Progenitor cell of endocrine pancreas (in vitro differentiated cells): ENCODE results near the gene GALNTL6. TPM values are rescaled to one million over a fixed set of nuclear protein-coding genes. Genes with fewer than 3 reads are reported as not detected.

ENCODE experiments used
- DNase-seq: peaks from one replicate; pipeline ENCODE4 v3.0.0; 2021; ENCODE audit warnings: low spot score; ENCODE audit not compliant: unreplicated experiment
- H3K27ac Mint-ChIP-seq: 2 replicates; pipeline ENCODE4 v1.8.0; 2021; ENCODE audit warnings: mild to moderate bottlenecking, moderate library complexity, mixed read lengths
- H3K27me3 Mint-ChIP-seq: 2 replicates; pipeline ENCODE4 v1.8.0; 2021; ENCODE audit warnings: mixed read lengths
- H3K36me3 Mint-ChIP-seq: 2 replicates; pipeline ENCODE4 v1.8.0; 2022; ENCODE audit warnings: mixed read lengths; ENCODE audit not compliant: insufficient read depth
- H3K4me1 Mint-ChIP-seq: 2 replicates; pipeline ENCODE4 v1.8.0; 2021; ENCODE audit warnings: low read depth, mixed read lengths
- H3K4me3 Mint-ChIP-seq: 2 replicates; pipeline ENCODE4 v1.8.0; 2021; ENCODE audit warnings: low read depth, mild to moderate bottlenecking, moderate library complexity, mixed read lengths
- H3K9me3 Mint-ChIP-seq: 2 replicates; pipeline ENCODE4 v1.8.0; 2021; ENCODE audit warnings: low read depth, mixed read lengths
- total RNA-seq: library from RNA; stranded (reverse); gene quantifications from 2 replicates; pipeline ENCODE4 v1.2.1, GENCODE V29; 2021
- TF ChIP-seq, protein P1 (sequence below): fragments of 200-600 bp; sonication (generic); IDR thresholded peaks from one replicate; pipeline ENCODE4 v1.5.0; 2021; ENCODE audit warnings: antibody characterized with exemption, mild to moderate bottlenecking; ENCODE audit not compliant: unreplicated experiment

The GALNTL6 gene
- total RNA-seq, 1 donor from 2014 or later, result 0.14 TPM

DNA sequence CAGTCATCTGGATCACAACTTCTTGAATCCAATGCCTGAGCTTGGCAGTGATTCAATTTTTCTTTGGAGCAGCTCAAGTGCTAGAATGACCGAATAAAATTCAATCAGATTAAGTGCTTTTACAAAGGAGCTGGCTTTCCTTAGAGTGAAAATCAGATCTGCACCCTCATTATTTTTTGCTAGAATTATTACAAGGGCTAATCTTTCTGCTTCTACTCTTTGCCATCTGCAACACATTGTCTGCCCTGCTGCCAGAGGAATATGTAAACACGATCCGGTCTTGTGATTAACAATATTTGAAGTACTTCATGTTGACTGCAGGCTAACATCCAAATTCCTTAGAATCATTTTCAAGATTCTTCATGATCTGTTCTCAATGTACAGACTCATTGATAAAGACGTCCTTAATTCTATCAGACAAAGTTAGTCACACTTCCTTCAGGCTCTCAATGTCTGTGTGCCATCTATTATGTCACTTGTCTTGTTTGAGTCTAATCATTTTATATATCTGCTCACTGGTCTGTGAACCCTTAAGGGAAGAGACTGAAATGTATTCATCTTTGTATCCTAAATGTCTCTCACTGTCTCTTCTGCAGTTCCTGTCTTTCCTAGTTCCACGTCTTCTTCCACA lies 531.2 kb downstream of the GALNTL6 start:
- no peak overlapping the region for H3K4me3 Mint-ChIP-seq
- no peak overlapping the region for H3K27ac Mint-ChIP-seq
- peaks cover 3% of the 10 kb centered on the region for H3K9me3 Mint-ChIP-seq
- TF ChIP-seq, protein P1, sequence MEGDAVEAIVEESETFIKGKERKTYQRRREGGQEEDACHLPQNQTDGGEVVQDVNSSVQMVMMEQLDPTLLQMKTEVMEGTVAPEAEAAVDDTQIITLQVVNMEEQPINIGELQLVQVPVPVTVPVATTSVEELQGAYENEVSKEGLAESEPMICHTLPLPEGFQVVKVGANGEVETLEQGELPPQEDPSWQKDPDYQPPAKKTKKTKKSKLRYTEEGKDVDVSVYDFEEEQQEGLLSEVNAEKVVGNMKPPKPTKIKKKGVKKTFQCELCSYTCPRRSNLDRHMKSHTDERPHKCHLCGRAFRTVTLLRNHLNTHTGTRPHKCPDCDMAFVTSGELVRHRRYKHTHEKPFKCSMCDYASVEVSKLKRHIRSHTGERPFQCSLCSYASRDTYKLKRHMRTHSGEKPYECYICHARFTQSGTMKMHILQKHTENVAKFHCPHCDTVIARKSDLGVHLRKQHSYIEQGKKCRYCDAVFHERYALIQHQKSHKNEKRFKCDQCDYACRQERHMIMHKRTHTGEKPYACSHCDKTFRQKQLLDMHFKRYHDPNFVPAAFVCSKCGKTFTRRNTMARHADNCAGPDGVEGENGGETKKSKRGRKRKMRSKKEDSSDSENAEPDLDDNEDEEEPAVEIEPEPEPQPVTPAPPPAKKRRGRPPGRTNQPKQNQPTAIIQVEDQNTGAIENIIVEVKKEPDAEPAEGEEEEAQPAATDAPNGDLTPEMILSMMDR, result no peak
- no peaks in the 10 kb centered on the region for H3K36me3 Mint-ChIP-seq
- no peaks in the 10 kb centered on the region for H3K27me3 Mint-ChIP-seq
- H3K4me1 Mint-ChIP-seq, result no peaks in the 10 kb centered on the region
- no peak for DNase-seq

DNA sequence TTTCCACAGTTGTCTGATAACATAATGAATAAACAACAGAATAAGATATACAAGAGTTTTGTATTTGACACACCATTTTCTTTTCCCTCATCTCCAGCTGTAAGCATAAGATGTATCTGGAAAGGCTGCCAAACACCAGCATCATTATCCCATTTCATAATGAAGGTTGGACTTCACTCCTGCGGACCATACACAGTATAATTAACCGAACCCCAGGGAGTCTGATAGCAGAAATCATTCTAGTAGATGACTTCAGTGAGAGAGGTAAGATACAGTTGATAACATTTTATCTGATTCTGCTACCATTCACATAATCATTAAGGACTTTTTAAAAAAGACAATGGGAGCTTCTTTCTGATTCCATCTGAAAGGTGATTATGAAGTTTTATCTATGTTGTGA lies 535.2 kb downstream of the GALNTL6 start:
- Mint-ChIP-seq H3K4me1 (no peaks in the 10 kb centered on the region), H3K27me3 (no peaks in the 10 kb centered on the region), H3K27ac (no peak overlapping the region), H3K9me3 (no peaks in the 10 kb centered on the region), H3K36me3 (no peaks in the 10 kb centered on the region), H3K4me3 (no peak overlapping the region)
- no peak for DNase-seq
- TF ChIP-seq, protein P1, result no peak

DNA sequence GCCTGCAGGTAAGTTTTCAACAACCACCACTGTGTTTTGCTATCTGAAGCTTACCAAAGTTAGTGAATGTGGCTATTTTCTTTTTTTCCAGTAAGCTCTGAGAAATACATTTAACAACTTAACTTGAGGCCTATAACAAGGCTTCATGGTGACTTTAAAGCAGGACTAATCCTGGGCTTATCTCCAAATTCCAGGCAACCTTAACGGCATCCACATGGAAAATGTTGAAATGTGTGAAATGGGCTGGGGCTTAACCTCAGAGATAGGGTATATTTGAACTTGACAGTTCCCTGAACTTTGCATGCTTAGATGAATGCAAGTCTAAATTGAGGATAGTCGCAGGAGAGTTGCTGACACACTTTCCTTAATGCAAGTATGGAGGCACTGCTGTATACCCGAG lies 539.2 kb downstream of the GALNTL6 start:
- H3K4me1 Mint-ChIP-seq, result no peaks in the 10 kb centered on the region
- H3K27ac Mint-ChIP-seq, result no peak overlapping the region
- H3K36me3 Mint-ChIP-seq, result no peaks in the 10 kb centered on the region
- no peak for DNase-seq
- H3K27me3 Mint-ChIP-seq, result no peaks in the 10 kb centered on the region
- TF ChIP-seq, protein P1, result no peak
- H3K4me3 Mint-ChIP-seq, result no peak overlapping the region
- H3K9me3 Mint-ChIP-seq, result no peaks in the 10 kb centered on the region

DNA sequence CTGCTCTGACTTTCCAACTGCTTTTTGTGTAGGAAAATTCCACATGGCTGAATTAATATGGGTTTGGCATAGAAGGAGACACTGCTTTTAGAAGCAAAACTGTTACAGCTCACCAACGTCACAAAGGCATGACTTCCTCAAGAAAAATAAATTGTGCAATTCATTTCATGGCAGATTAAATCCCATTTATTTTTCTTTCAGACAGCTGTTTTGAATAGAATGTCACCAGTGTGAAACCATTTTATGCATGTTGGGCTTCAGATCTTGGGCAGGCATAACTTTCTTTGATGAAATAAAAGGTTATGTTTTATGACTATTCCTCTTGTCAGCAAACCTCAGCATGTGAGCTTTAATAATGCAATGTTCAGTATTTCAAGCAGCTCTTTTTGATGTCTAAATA lies 542.8 kb downstream of the GALNTL6 start:
- Mint-ChIP-seq H3K27me3 (no peaks in the 10 kb centered on the region), H3K27ac (no peak overlapping the region), H3K4me1 (no peaks in the 10 kb centered on the region), H3K9me3 (no peaks in the 10 kb centered on the region), H3K4me3 (no peak overlapping the region), H3K36me3 (no peaks in the 10 kb centered on the region)
- no peak for DNase-seq
- TF ChIP-seq, protein P1, result no peak

DNA sequence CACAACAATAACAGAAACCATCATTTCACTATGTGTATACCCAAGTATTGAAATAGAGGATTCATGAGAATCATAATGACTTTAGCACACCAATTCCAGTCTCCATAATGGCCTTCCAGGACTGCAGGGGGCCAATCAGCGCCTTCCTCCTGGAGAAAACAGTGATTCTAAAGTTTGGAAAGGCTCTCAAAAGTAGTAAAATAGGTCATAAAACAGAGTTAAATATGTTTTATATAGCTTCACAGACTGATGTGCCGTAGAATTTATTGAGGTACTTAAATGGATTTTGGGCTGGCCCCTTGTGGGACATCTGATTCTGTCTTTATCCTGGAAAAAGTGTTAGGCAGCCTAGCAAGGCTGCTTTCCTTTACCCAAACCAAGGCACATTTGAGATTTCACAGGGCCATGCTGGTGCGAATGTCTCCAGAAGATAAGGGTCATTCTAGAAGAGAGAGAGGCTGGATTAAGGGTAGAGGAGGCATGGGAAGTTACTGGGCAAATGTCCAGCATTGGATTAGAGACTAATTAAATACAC lies 543.9 kb downstream of the GALNTL6 start:
- no peaks in the 10 kb centered on the region for H3K9me3 Mint-ChIP-seq
- H3K4me3 Mint-ChIP-seq, result no peak overlapping the region
- no peaks in the 10 kb centered on the region for H3K27me3 Mint-ChIP-seq
- TF ChIP-seq, protein P1, result no peak
- no peak for DNase-seq
- no peak overlapping the region for H3K27ac Mint-ChIP-seq
- no peaks in the 10 kb centered on the region for H3K4me1 Mint-ChIP-seq
- no peaks in the 10 kb centered on the region for H3K36me3 Mint-ChIP-seq
